ENCODE data around the gene RHEBL1.

The RHEBL1 gene

DNA sequence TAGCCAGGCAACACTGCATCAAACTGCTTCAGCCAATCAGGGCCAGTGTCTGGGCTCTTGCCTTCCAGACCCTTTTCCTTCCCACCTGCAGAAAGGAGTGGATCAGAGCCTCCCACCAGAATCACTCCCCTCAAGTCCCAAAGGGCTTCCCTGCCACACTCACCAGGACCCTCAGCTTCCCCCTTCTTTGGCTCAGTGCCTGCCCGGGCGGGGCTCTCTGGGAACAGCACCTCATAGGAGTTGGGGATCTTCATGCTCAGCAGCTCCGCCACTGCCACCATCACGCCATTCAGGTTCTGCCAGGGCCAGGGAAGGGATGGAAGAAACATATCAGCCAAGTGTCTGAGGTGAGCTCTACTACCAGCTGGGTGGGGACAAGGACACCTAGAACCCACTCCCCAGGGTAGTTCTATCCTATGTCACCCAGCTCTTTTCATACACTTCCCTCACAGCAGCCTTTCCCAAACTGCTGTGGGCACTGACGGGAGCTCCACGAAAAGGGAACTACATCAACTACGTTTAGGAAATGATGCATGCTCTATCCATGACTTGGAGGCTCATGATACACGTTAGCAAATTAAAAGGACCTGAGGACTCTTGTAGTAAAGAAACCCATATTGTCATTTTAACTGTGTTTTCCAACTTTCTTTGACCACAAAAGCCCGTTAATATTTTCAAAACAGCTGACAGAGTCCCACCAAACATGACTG, 41.8 kb downstream of the RHEBL1 start:
- TF ChIP-seq SP2 (tag by site-specific recombination; IDR thresholded peaks at IDR 0.05) = no peak
- TF ChIP-seq ZNF18 (tag by site-specific recombination; IDR thresholded peaks at IDR 0.05) = no peak
- no peak for TF ChIP-seq WT1 (tag by site-specific recombination; IDR thresholded peaks at IDR 0.05)
- TF ChIP-seq ZNF449 (tag by site-specific recombination; IDR thresholded peaks at IDR 0.05) = no peak
- TF ChIP-seq INSM2 (tag by site-specific recombination; IDR thresholded peaks at IDR 0.05) = no peak
- no peak for TF ChIP-seq ZNF133 (tag by site-specific recombination; IDR thresholded peaks at IDR 0.05)
- no peak for TF ChIP-seq ZNF768 (tag by site-specific recombination; IDR thresholded peaks at IDR 0.05)
- no peak for TF ChIP-seq ZNF623 (tag by site-specific recombination; IDR thresholded peaks at IDR 0.05)
- no peak for TF ChIP-seq ZNF114 (tag by site-specific recombination; IDR thresholded peaks at IDR 0.05)
- TF ChIP-seq ZFP37 (tag by site-specific recombination; IDR thresholded peaks at IDR 0.05) = no peak
- TF ChIP-seq FEZF1 (tag by site-specific recombination; IDR thresholded peaks at IDR 0.05) = no peak
- TF ChIP-seq GFI1B (tag by site-specific recombination; IDR thresholded peaks at IDR 0.05) = no peak
- TF ChIP-seq, protein P1, sequence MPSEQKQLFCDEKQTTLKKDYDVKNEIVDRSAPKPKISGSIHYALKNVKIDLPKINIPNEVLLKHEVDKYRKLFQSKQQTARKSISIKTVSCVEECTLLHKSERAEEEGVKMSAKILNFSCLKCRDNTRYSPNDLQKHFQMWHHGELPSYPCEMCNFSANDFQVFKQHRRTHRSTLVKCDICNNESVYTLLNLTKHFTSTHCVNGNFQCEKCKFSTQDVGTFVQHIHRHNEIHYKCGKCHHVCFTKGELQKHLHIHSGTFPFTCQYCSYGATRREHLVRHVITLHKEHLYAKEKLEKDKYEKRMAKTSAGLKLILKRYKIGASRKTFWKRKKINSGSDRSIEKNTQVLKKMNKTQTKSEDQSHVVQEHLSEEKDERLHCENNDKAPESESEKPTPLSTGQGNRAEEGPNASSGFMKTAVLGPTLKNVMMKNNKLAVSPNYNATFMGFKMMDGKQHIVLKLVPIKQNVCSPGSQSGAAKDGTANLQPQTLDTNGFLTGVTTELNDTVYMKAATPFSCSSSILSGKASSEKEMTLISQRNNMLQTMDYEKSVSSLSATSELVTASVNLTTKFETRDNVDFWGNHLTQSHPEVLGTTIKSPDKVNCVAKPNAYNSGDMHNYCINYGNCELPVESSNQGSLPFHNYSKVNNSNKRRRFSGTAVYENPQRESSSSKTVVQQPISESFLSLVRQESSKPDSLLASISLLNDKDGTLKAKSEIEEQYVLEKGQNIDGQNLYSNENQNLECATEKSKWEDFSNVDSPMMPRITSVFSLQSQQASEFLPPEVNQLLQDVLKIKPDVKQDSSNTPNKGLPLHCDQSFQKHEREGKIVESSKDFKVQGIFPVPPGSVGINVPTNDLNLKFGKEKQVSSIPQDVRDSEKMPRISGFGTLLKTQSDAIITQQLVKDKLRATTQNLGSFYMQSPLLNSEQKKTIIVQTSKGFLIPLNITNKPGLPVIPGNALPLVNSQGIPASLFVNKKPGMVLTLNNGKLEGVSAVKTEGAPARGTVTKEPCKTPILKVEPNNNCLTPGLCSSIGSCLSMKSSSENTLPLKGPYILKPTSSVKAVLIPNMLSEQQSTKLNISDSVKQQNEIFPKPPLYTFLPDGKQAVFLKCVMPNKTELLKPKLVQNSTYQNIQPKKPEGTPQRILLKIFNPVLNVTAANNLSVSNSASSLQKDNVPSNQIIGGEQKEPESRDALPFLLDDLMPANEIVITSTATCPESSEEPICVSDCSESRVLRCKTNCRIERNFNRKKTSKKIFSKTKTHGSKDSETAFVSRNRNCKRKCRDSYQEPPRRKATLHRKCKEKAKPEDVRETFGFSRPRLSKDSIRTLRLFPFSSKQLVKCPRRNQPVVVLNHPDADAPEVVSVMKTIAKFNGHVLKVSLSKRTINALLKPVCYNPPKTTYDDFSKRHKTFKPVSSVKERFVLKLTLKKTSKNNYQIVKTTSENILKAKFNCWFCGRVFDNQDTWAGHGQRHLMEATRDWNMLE (tag by site-specific recombination; conservative IDR thresholded peaks at IDR 0.05; ENCODE audit: low read depth) = no peak
- TF ChIP-seq ZXDB (tag by site-specific recombination; IDR thresholded peaks at IDR 0.05) = no peak
- H3K4me3 ChIP-seq (ENCODE audit: low read depth, low read length) = no peak overlapping the region
- peaks cover 15 to 98% of the 10 kb centered on the region in 2 experiments for H3K36me3 ChIP-seq (ENCODE audit: control insufficient read depth in 2 of 2, insufficient read depth in 1 of 2, low read length in 2 of 2)
- H3K9me3 ChIP-seq (ENCODE audit: control insufficient read depth, insufficient read depth, low read depth, low read length) = no peaks in the 10 kb centered on the region
- H3K27ac ChIP-seq (ENCODE audit: extremely low read depth, low read depth, low read length) = no peak overlapping the region
- POLR2A ChIA-PET = no interaction called here
- H3K4me1 ChIP-seq (ENCODE audit: control insufficient read depth, insufficient read depth, low read length) = no peaks in the 10 kb centered on the region
- CTCF ChIA-PET = interaction anchor here (2.5 to 3.2 kb wide), 2 partner anchors 8 to 16 kb away, joined by 14 to 17 read pairs; no protein-coding TSS in a partner anchor
